GM12878 (cell line): Measurements from ENCODE around the gene NDOR1. TPM values are rescaled to one million over a fixed set of nuclear protein-coding genes. Genes with fewer than 3 reads are reported as not detected.
A peak's percentile ranks its signal among the peaks of the same experiment; 100 is the strongest.

ENCODE experiments used
- HDAC2 ChIP-seq: fragments of 200-600 bp; sonication (generic); IDR thresholded peaks from 2 replicates; pipeline ENCODE4 v1.6.1; 2017
- HDAC6 ChIP-seq: fragments of 200-600 bp; sonication (generic); IDR thresholded peaks from one replicate; pipeline ENCODE4 v1.8.0; 2017; ENCODE audit warnings: antibody characterized with exemption; ENCODE audit not compliant: unreplicated experiment
- HDGF ChIP-seq: fragments of 450-650 bp; IDR thresholded peaks from 2 replicates; pipeline ENCODE4 v1.6.1; 2016; ENCODE audit warnings: antibody characterized with exemption
- KAT2A ChIP-seq: conservative IDR thresholded peaks from 2 replicates; pipeline ENCODE4 v1.6.1; 2011; ENCODE audit warnings: low read depth, low read length; ENCODE audit not compliant: control insufficient read depth
- KDM1A ChIP-seq: fragments of 200-600 bp; sonication (generic); IDR thresholded peaks from 2 replicates; pipeline ENCODE4 v1.6.1; 2016; ENCODE audit warnings: borderline replicate concordance
- LARP7 ChIP-seq: fragments of 450-650 bp; IDR thresholded peaks from 2 replicates; pipeline ENCODE4 v1.6.1; 2017; ENCODE audit warnings: mild to moderate bottlenecking
- MYB ChIP-seq: fragments of 150-350 bp; IDR thresholded peaks from 2 replicates; pipeline ENCODE4 v1.6.1; 2014; ENCODE audit warnings: mild to moderate bottlenecking, low read depth, low read length, borderline replicate concordance
- NFIC ChIP-seq: IDR thresholded peaks from 2 replicates; pipeline ENCODE4 v1.6.1; 2012; ENCODE audit warnings: low read depth, mild to moderate bottlenecking, inconsistent platforms, low read length, moderate library complexity
- NR2F1 ChIP-seq: fragments of 450-650 bp; conservative IDR thresholded peaks from 2 replicates; pipeline ENCODE4 v1.6.1; 2017; ENCODE audit warnings: mild to moderate bottlenecking
- PAX5 ChIP-seq: IDR thresholded peaks from 2 replicates; pipeline ENCODE4 v1.6.1; 2011; ENCODE audit warnings: low read depth, low read length, borderline replicate concordance
- PAX8 ChIP-seq: fragments of 450-650 bp; IDR thresholded peaks from 2 replicates; pipeline ENCODE4 v1.6.1; 2017; ENCODE audit warnings: mild to moderate bottlenecking, moderate library complexity
- RAD21 ChIP-seq: IDR thresholded peaks from 2 replicates; pipeline ENCODE4 v1.6.1; 2011; ENCODE audit warnings: mild to moderate bottlenecking, low read depth, low read length, moderate library complexity; ENCODE audit not compliant: insufficient read depth
- RB1 ChIP-seq: fragments of 450-650 bp; formaldehyde crosslinking; IDR thresholded peaks from 2 replicates; pipeline ENCODE4 v1.6.1; 2017; ENCODE audit warnings: mild to moderate bottlenecking, borderline replicate concordance
- RELA ChIP-seq: fragments of 450-650 bp; IDR thresholded peaks from 2 replicates; pipeline ENCODE4 v1.8.0; 2014; ENCODE audit warnings: borderline replicate concordance; ENCODE audit not compliant: partially characterized antibody
- SMAD1 ChIP-seq: fragments of 450-650 bp; IDR thresholded peaks from 2 replicates; pipeline ENCODE4 v1.6.1; 2018; ENCODE audit warnings: mild to moderate bottlenecking, low read depth; ENCODE audit not compliant: partially characterized antibody
- SREBF2 ChIP-seq: IDR thresholded peaks from 2 replicates; pipeline ENCODE4 v1.6.1; 2012; ENCODE audit warnings: mild to moderate bottlenecking, low read length
- TCF12 ChIP-seq: IDR thresholded peaks from 2 replicates; pipeline ENCODE4 v1.6.1; 2011; ENCODE audit warnings: low read depth, mild to moderate bottlenecking, low read length
- TCF3 ChIP-seq: IDR thresholded peaks from 2 replicates; pipeline ENCODE4 v1.6.1; 2012; ENCODE audit warnings: low read depth, mild to moderate bottlenecking, low read length, borderline replicate concordance; ENCODE audit not compliant: insufficient read depth
- TCF7 ChIP-seq: IDR thresholded peaks from 2 replicates; pipeline ENCODE4 v1.6.1; 2014; ENCODE audit warnings: antibody characterized with exemption, borderline replicate concordance
- ZNF274 ChIP-seq: IDR thresholded peaks from one replicate; pipeline ENCODE4 v1.8.0; 2011; ENCODE audit not compliant: insufficient read length, insufficient read depth
- polyA plus RNA-seq, 11 experiments: library from polyadenylated mRNA; depleted of rRNA in 4 of 11; unstranded in 6 of 11; stranded (reverse) in 5 of 11; fragments of >200 nt; fragmentation: Nextera tagmentation in 4 of 11; fragmentation: Illumina TruSeq in 1 of 11; extraction: Ambion mirVana in 4 of 11; extraction: Trizol in 1 of 11; gene quantifications; 1 replicate in 1 of 11; 2 replicates in 10 of 11; pipeline versions ENCODE4 v1.2.1 to v1.2.3, GENCODE V29; 2011 to 2016; ENCODE audit warnings: inconsistent platforms in 2 of 11, missing spikeins in 2 of 11, low read depth in 1 of 11
- total RNA-seq, 4 experiments: library from RNA; depleted of rRNA in 3 of 4; stranded (reverse); fragments of >200 nt in 3 of 4; fragmentation: Illumina TruSeq in 1 of 4; extraction: Trizol in 1 of 4; gene quantifications; 2 replicates each; pipeline versions ENCODE4 v1.2.1 to v1.2.3, GENCODE V29; 2013 to 2021
- TF ChIP-seq, protein P1 (sequence below): IDR thresholded peaks from 2 replicates; pipeline ENCODE4 v1.6.1; 2012; ENCODE audit warnings: low read length, inconsistent platforms
- TF ChIP-seq, protein P2 (sequence below): fragments of 450-650 bp; IDR thresholded peaks from 2 replicates; pipeline ENCODE4 v1.6.1; 2016; ENCODE audit warnings: mild to moderate bottlenecking, moderate library complexity, borderline replicate concordance
- TF ChIP-seq, protein P3 (sequence below): fragments of 450-650 bp; IDR thresholded peaks from 2 replicates; pipeline ENCODE4 v1.6.1; 2017; ENCODE audit warnings: antibody characterized with exemption, mild to moderate bottlenecking, moderate library complexity

Gene NDOR1
- total and polyA plus RNA-seq, 10 of the 15 experiments (the other 5 are each of a cell fraction or from before 2014, with no cell fraction given): 0.04 to 32.9 (median 11.1) TPM

DNA sequence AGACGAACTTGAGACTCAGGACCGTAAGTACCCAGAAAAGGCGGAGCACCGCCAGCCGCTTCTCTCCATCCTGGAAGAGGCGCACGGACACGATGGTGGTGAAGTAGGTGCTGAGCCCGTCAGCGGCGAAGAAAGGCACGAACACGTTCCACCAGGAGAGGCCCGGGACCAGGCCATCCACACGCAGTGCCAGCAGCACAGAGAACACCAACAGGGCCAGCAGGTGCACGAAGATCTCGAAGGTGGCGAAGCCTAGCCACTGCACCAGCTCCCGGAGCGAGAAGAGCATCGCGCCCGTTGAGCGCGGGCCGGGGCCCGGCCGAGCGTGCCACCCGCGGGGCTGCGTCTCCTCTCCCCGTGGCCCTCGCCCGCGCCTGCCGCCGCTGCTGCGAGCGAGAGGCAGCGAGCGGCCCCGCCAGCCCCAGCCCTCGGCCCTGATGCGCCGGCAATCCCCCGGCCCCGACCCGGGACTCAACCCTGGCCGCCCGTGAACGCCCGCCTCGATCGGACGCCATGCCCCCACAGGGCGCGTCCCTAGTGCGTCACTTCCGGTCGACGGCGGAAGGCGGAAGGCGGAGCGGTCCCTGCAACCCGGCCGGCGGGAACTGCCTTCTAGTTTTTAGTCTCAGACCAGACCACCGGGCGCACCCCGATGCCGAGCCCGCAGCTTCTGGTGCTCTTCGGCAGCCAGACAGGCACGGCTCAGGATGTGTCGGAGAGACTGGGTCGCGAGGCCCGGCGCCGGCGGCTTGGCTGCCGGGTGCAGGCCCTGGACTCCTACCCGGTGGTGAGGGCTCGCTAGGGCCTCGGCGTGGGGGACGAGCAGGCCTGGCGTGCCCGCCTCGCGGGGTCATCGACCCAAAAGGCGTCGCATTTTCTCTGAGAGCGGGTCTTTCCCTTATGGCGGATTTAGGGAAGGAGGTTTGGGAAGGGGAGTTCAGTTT lies at the start of gene NDOR1, which contains the start of gene TMEM203 (continued):
- TF ChIP-seq RB1: peak; percentile 98; the same call in 1 of the 2 replicates
- no peak for TF ChIP-seq RAD21
- no peak for TF ChIP-seq PAX8
- no peak for TF ChIP-seq NFIC
- no peak for TF ChIP-seq HDAC2
- peak; percentile 96 for TF ChIP-seq LARP7
- TF ChIP-seq TCF12: 0 out of 2 replicates have a peak, but pooled peaks have one; percentile 47
- TF ChIP-seq PAX5: 0 out of 2 replicates have a peak, but pooled peaks have one; percentile 18
- TF ChIP-seq MYB: no peak
- no peak for TF ChIP-seq KDM1A
- TF ChIP-seq, protein P1, sequence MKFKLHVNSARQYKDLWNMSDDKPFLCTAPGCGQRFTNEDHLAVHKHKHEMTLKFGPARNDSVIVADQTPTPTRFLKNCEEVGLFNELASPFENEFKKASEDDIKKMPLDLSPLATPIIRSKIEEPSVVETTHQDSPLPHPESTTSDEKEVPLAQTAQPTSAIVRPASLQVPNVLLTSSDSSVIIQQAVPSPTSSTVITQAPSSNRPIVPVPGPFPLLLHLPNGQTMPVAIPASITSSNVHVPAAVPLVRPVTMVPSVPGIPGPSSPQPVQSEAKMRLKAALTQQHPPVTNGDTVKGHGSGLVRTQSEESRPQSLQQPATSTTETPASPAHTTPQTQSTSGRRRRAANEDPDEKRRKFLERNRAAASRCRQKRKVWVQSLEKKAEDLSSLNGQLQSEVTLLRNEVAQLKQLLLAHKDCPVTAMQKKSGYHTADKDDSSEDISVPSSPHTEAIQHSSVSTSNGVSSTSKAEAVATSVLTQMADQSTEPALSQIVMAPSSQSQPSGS: no peak
- TF ChIP-seq HDGF: no peak
- peak; percentile 74 for TF ChIP-seq NR2F1
- TF ChIP-seq, protein P2, sequence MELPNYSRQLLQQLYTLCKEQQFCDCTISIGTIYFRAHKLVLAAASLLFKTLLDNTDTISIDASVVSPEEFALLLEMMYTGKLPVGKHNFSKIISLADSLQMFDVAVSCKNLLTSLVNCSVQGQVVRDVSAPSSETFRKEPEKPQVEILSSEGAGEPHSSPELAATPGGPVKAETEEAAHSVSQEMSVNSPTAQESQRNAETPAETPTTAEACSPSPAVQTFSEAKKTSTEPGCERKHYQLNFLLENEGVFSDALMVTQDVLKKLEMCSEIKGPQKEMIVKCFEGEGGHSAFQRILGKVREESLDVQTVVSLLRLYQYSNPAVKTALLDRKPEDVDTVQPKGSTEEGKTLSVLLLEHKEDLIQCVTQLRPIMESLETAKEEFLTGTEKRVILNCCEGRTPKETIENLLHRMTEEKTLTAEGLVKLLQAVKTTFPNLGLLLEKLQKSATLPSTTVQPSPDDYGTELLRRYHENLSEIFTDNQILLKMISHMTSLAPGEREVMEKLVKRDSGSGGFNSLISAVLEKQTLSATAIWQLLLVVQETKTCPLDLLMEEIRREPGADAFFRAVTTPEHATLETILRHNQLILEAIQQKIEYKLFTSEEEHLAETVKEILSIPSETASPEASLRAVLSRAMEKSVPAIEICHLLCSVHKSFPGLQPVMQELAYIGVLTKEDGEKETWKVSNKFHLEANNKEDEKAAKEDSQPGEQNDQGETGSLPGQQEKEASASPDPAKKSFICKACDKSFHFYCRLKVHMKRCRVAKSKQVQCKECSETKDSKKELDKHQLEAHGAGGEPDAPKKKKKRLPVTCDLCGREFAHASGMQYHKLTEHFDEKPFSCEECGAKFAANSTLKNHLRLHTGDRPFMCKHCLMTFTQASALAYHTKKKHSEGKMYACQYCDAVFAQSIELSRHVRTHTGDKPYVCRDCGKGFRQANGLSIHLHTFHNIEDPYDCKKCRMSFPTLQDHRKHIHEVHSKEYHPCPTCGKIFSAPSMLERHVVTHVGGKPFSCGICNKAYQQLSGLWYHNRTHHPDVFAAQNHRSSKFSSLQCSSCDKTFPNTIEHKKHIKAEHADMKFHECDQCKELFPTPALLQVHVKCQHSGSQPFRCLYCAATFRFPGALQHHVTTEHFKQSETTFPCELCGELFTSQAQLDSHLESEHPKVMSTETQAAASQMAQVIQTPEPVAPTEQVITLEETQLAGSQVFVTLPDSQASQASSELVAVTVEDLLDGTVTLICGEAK: peak; percentile 94
- TF ChIP-seq ZNF274: no peak
- TF ChIP-seq SMAD1: no peak
- TF ChIP-seq RELA: peak; percentile 69
- no peak for TF ChIP-seq SREBF2
- TF ChIP-seq TCF3: no peak
- no peak for TF ChIP-seq TCF7
- no peak for TF ChIP-seq KAT2A
- TF ChIP-seq, protein P3, sequence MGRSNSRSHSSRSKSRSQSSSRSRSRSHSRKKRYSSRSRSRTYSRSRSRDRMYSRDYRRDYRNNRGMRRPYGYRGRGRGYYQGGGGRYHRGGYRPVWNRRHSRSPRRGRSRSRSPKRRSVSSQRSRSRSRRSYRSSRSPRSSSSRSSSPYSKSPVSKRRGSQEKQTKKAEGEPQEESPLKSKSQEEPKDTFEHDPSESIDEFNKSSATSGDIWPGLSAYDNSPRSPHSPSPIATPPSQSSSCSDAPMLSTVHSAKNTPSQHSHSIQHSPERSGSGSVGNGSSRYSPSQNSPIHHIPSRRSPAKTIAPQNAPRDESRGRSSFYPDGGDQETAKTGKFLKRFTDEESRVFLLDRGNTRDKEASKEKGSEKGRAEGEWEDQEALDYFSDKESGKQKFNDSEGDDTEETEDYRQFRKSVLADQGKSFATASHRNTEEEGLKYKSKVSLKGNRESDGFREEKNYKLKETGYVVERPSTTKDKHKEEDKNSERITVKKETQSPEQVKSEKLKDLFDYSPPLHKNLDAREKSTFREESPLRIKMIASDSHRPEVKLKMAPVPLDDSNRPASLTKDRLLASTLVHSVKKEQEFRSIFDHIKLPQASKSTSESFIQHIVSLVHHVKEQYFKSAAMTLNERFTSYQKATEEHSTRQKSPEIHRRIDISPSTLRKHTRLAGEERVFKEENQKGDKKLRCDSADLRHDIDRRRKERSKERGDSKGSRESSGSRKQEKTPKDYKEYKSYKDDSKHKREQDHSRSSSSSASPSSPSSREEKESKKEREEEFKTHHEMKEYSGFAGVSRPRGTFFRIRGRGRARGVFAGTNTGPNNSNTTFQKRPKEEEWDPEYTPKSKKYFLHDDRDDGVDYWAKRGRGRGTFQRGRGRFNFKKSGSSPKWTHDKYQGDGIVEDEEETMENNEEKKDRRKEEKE: no peak
- TF ChIP-seq HDAC6: peak; percentile 77
